ENCODE data around the gene MAN1C1.

DNA sequence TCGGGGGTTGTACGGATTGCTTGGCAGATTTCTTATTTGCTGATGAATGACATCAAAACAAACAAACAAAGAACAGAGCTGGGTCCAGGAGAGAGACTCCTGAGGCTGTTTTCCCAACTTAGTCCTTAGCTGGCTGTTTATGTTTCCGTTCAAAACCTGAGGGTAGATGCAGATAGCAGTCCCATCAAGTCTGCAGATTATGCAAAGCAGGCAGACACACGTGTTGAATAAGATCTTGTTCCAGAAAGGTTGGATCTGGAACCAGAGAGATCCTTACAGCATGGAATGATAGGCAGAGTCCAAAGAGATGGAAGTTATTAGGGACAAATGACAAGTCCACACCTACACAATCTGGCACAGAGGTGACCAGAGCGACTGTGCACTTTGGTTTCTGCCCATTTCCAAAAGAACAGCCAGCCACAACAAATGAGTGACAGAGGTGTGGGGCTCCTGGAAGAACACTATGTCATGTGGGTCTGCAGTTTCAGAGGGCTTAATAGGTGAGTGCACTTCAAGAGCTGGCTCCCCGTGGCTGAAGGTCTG, 65.5 kb downstream of the MAN1C1 start:
- TF ChIP-seq, protein P1, sequence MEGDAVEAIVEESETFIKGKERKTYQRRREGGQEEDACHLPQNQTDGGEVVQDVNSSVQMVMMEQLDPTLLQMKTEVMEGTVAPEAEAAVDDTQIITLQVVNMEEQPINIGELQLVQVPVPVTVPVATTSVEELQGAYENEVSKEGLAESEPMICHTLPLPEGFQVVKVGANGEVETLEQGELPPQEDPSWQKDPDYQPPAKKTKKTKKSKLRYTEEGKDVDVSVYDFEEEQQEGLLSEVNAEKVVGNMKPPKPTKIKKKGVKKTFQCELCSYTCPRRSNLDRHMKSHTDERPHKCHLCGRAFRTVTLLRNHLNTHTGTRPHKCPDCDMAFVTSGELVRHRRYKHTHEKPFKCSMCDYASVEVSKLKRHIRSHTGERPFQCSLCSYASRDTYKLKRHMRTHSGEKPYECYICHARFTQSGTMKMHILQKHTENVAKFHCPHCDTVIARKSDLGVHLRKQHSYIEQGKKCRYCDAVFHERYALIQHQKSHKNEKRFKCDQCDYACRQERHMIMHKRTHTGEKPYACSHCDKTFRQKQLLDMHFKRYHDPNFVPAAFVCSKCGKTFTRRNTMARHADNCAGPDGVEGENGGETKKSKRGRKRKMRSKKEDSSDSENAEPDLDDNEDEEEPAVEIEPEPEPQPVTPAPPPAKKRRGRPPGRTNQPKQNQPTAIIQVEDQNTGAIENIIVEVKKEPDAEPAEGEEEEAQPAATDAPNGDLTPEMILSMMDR (IDR thresholded peaks at IDR 0.05) = no peak
- TF ChIP-seq POLR2AphosphoS5 (IDR thresholded peaks at IDR 0.05) (no peak), POLR2A (IDR thresholded peaks at IDR 0.05) (no peak)

All from sigmoid colon (tissue), 4 donors.